Stimulated activated CD4-positive, alpha-beta T cell treated with anti-CD3 and anti-CD28 coated beads, Interleukin-4, amount 100 ng/mL, for 4 hours (primary cell): ENCODE data around the gene CCDC33.

Experiments
- DNase-seq, 2 experiments: peaks; one replicate each; pipeline ENCODE4 v3.0.0-alpha.2; 2020

The CCDC33 gene

GRCh38 chr15:74384881-74385643 lies 148.9 kb downstream of the CCDC33 start:
- DNase-seq, result peak; percentile 55 to 62

GRCh38 chr15:74385733-74386132 lies 149.6 kb downstream of the CCDC33 start:
- DNase-seq, result no peak
